ENCODE measurements around the gene SV2B. TPM values are rescaled to one million over a fixed set of nuclear protein-coding genes. Genes with fewer than 3 reads are reported as not detected.

SV2B gene
- total RNA-seq, 4 donors from 2014 or later: 0.23 to 2.2 (median 0.62) TPM

GRCh38 chr15:91135201-91136130 lies 35.4 kb downstream of the SV2B start:
- H3K4me3 ChIP-seq: no peak overlapping the region
- TF ChIP-seq EP300 (IDR thresholded peaks at IDR 0.05): no peak
- TF ChIP-seq POLR2AphosphoS5 (IDR thresholded peaks at IDR 0.05): no peak
- TF ChIP-seq POLR2A (IDR thresholded peaks at IDR 0.05): no peak
- no peak for TF ChIP-seq CTCF (IDR thresholded peaks at IDR 0.05)
- 83% methylated on average over 10 of the region's 10 CpGs for WGBS
- no peaks in the 10 kb centered on the region for H3K9me3 ChIP-seq
- H3K27ac ChIP-seq: no peak overlapping the region
- DNase-seq (ENCODE audit: low spot score in 2 of 2): no peak
- peaks cover 2% of the 10 kb centered on the region for H3K27me3 ChIP-seq
- no peaks in the 10 kb centered on the region for H3K36me3 ChIP-seq
- H3K4me1 ChIP-seq: no peaks in the 10 kb centered on the region

- 74% methylated on average over 9 of the region's 9 CpGs for WGBS
- Histone ChIP-seq H3K36me3 (no peaks in the 10 kb centered on the region), H3K4me1 (no peaks in the 10 kb centered on the region), H3K27me3 (peaks cover 2% of the 10 kb centered on the region), H3K9me3 (no peaks in the 10 kb centered on the region), H3K4me3 (no peak overlapping the region), H3K27ac (no peak overlapping the region)
- TF ChIP-seq POLR2A (IDR thresholded peaks at IDR 0.05): no peak
- no peak for TF ChIP-seq CTCF (IDR thresholded peaks at IDR 0.05)
- no peak for TF ChIP-seq EP300 (IDR thresholded peaks at IDR 0.05)
- TF ChIP-seq POLR2AphosphoS5 (IDR thresholded peaks at IDR 0.05): no peak
- no peak for DNase-seq (ENCODE audit: low spot score in 2 of 2)
Measured at GRCh38 chr15:91136386-91136923, 36.4 kb downstream of the SV2B start.

GRCh38 chr15:91140601-91141000 lies 40.5 kb downstream of the SV2B start:
- Histone ChIP-seq H3K27ac (no peak overlapping the region), H3K36me3 (no peaks in the 10 kb centered on the region), H3K27me3 (peaks cover 5% of the 10 kb centered on the region), H3K9me3 (no peaks in the 10 kb centered on the region), H3K4me3 (no peak overlapping the region), H3K4me1 (no peaks in the 10 kb centered on the region)
- TF ChIP-seq POLR2A (IDR thresholded peaks at IDR 0.05) (no peak), EP300 (IDR thresholded peaks at IDR 0.05) (no peak)
- no peak for DNase-seq (ENCODE audit: low spot score in 2 of 2)
- 50% methylated on average over 1 of the region's 1 CpG for WGBS

GRCh38 chr15:91141097-91141496 lies 41.0 kb downstream of the SV2B start:
- WGBS: 40% methylated on average over 3 of the region's 4 CpGs
- Histone ChIP-seq H3K4me1 (no peaks in the 10 kb centered on the region), H3K27me3 (peaks cover 5% of the 10 kb centered on the region), H3K9me3 (no peaks in the 10 kb centered on the region), H3K27ac (no peak overlapping the region), H3K4me3 (no peak overlapping the region), H3K36me3 (no peaks in the 10 kb centered on the region)
- DNase-seq (ENCODE audit: low spot score in 2 of 2): no peak
- TF ChIP-seq POLR2A (IDR thresholded peaks at IDR 0.05) (no peak), CTCF (IDR thresholded peaks at IDR 0.05) (no peak), EP300 (IDR thresholded peaks at IDR 0.05) (no peak), POLR2AphosphoS5 (IDR thresholded peaks at IDR 0.05) (no peak)

- H3K9me3 ChIP-seq: no peaks in the 10 kb centered on the region
- no peak overlapping the region for H3K4me3 ChIP-seq
- peaks cover 2% of the 10 kb centered on the region for H3K4me1 ChIP-seq
- TF ChIP-seq EP300 (IDR thresholded peaks at IDR 0.05) (no peak), POLR2AphosphoS5 (IDR thresholded peaks at IDR 0.05) (no peak), CTCF (IDR thresholded peaks at IDR 0.05) (peak in 1 of 2 donors; percentile 30)
- H3K27ac ChIP-seq: no peak overlapping the region
- 73% methylated on average over 1 of the region's 1 CpG for WGBS
- DNase-seq (ENCODE audit: low spot score in 2 of 2): no peak
- no peaks in the 10 kb centered on the region for H3K36me3 ChIP-seq
- peaks cover 3% of the 10 kb centered on the region for H3K27me3 ChIP-seq
Measured at GRCh38 chr15:91142106-91142744, 42.2 kb downstream of the SV2B start.
